ENCODE measurements around the gene COPS3.

COPS3 gene

DNA sequence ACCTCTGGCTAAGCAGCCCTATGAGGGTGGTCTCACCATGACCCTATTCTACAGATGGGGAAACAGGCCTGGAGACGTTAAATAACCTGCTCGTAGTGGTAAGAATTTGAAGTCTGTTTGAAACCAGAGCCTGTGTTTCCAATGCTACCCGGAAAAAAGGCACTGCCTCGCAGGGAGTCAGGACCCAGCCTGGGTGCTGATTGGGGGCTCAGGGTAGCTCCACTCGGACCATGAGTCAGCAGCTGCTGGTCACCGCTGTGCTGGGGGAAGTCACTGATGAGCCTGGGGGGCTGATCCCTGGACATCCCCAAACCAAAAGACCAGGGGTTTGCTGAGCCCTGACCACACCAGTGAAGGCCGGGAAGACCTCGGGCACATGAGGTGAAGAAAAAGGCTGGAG lies 65.5 kb downstream of the COPS3 start:
- Histone ChIP-seq H3K4me1 (ENCODE audit: insufficient read depth, insufficient read length) (no peaks in the 10 kb centered on the region), H3K9ac (ENCODE audit: insufficient read length, low read depth) (no peak overlapping the region), H3K9me3 (ENCODE audit: insufficient read depth, low read length) (no peaks in the 10 kb centered on the region), H3K4me3 (ENCODE audit: insufficient read length, low read depth) (no peak overlapping the region), H3K36me3 (ENCODE audit: insufficient read depth, insufficient read length, low read length) (peaks cover 73% of the 10 kb centered on the region), H3K27me3 (ENCODE audit: insufficient read depth, insufficient read length) (no peaks in the 10 kb centered on the region)
- TF ChIP-seq SUZ12 (IDR thresholded peaks at IDR 0.05; ENCODE audit: extremely low read depth, insufficient read depth, insufficient read length) (no peak), YY1 (IDR thresholded peaks at IDR 0.05; ENCODE audit: insufficient read depth, insufficient read length) (no peak), ZNF274 (IDR thresholded peaks at IDR 0.05; ENCODE audit: low read depth, low read length) (no peak)
- no peak for DNase-seq (ENCODE audit: low read depth, low spot score)

- peaks cover 67% of the 10 kb centered on the region for H3K36me3 ChIP-seq (ENCODE audit: insufficient read depth, insufficient read length, low read length)
- no peak for TF ChIP-seq ZNF274 (IDR thresholded peaks at IDR 0.05; ENCODE audit: low read depth, low read length)
- H3K27me3 ChIP-seq (ENCODE audit: insufficient read depth, insufficient read length), result no peaks in the 10 kb centered on the region
- no peak overlapping the region for H3K4me3 ChIP-seq (ENCODE audit: insufficient read length, low read depth)
- DNase-seq (ENCODE audit: low read depth, low spot score), result no peak
- no peak overlapping the region for H3K9ac ChIP-seq (ENCODE audit: insufficient read length, low read depth)
- H3K4me1 ChIP-seq (ENCODE audit: insufficient read depth, insufficient read length), result no peaks in the 10 kb centered on the region
- no peaks in the 10 kb centered on the region for H3K9me3 ChIP-seq (ENCODE audit: insufficient read depth, low read length)
Observed at GRCh38 chr17:17214646-17215436, 66.2 kb downstream of the COPS3 start.

GRCh38 chr17:17213775-17214174 lies 67.3 kb downstream of the COPS3 start:
- Histone ChIP-seq H3K9me3 (ENCODE audit: insufficient read depth, low read length) (no peaks in the 10 kb centered on the region), H3K9ac (ENCODE audit: insufficient read length, low read depth) (no peak overlapping the region), H3K4me3 (ENCODE audit: insufficient read length, low read depth) (no peak overlapping the region), H3K27me3 (ENCODE audit: insufficient read depth, insufficient read length) (no peaks in the 10 kb centered on the region), H3K36me3 (ENCODE audit: insufficient read depth, insufficient read length, low read length) (peaks cover 64% of the 10 kb centered on the region), H3K4me1 (ENCODE audit: insufficient read depth, insufficient read length) (no peaks in the 10 kb centered on the region)
- DNase-seq (ENCODE audit: low read depth, low spot score), result no peak
- TF ChIP-seq YY1 (IDR thresholded peaks at IDR 0.05; ENCODE audit: insufficient read depth, insufficient read length), result no peak
- no peak for TF ChIP-seq ZNF274 (IDR thresholded peaks at IDR 0.05; ENCODE audit: low read depth, low read length)
- no peak for TF ChIP-seq SUZ12 (IDR thresholded peaks at IDR 0.05; ENCODE audit: extremely low read depth, insufficient read depth, insufficient read length)

DNA sequence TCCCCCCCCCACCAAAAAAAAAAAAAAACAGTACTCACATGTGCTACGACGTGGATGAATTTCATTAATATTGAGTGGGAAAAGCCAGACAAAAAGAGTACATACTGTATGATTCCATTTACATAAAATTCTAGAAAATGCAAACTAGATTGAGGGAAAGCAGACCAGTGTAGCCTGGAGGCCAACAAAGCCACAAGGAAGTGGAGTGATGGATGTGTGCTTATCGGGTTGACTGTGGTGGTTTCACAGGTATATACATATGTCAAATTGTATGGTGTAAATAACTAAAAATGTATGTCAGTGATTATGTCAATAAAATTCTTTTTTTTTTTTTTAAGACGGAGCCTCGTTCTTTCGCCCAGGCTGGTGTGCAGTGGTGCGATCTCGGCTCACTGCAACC lies 73.0 kb downstream of the COPS3 start:
- Histone ChIP-seq H3K9ac (ENCODE audit: insufficient read length, low read depth) (no peak overlapping the region), H3K4me3 (ENCODE audit: insufficient read length, low read depth) (no peak overlapping the region), H3K36me3 (ENCODE audit: insufficient read depth, insufficient read length, low read length) (peaks cover 13% of the 10 kb centered on the region), H3K4me1 (ENCODE audit: insufficient read depth, insufficient read length) (no peaks in the 10 kb centered on the region), H3K27me3 (ENCODE audit: insufficient read depth, insufficient read length) (no peaks in the 10 kb centered on the region), H3K9me3 (ENCODE audit: insufficient read depth, low read length) (no peaks in the 10 kb centered on the region)
- no peak for TF ChIP-seq ZNF274 (IDR thresholded peaks at IDR 0.05; ENCODE audit: low read depth, low read length)
- no peak for TF ChIP-seq SUZ12 (IDR thresholded peaks at IDR 0.05; ENCODE audit: extremely low read depth, insufficient read depth, insufficient read length)
- no peak for TF ChIP-seq YY1 (IDR thresholded peaks at IDR 0.05; ENCODE audit: insufficient read depth, insufficient read length)
- no peak for DNase-seq (ENCODE audit: low read depth, low spot score)

DNA sequence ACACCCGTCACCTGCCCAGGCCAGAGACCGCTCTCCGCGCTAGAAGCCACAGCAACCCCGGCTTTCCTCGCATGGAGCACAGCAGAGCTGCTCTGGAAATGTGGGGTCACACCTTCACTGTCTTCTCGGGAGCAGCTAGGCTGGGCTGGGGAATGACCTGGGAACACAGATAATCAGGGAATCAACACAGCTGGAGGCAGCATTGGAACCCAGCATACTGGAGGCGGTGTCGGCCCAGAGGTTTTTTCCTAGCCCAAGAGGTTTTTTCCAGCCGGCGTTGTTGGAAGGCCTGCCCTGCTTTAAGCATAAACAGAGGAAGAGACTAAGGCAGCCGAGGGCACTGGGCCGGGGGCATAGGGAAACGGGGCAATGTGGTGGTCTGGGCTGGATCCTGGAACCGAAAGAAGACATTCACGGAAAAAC lies 74.1 kb downstream of the COPS3 start:
- Histone ChIP-seq H3K4me1 (ENCODE audit: insufficient read depth, insufficient read length) (no peaks in the 10 kb centered on the region), H3K9ac (ENCODE audit: insufficient read length, low read depth) (no peak overlapping the region)

GRCh38 chr17:17206124-17206912 lies 74.7 kb downstream of the COPS3 start, which contains the start of gene PLD6:
TSS of gene PLD6 (minus strand) at chr17:17206333. CDS start at chr17:17206286, 47 bp downstream.
- no peak for TF ChIP-seq YY1 (IDR thresholded peaks at IDR 0.05; ENCODE audit: insufficient read depth, insufficient read length)
- no peak for TF ChIP-seq ZNF274 (IDR thresholded peaks at IDR 0.05; ENCODE audit: low read depth, low read length)
- TF ChIP-seq SUZ12 (IDR thresholded peaks at IDR 0.05; ENCODE audit: extremely low read depth, insufficient read depth, insufficient read length), result no peak
- DNase-seq (ENCODE audit: low read depth, low spot score), result no peak
- peak within 1 kb of the TSS; percentile 47 for H3K4me3 ChIP-seq (ENCODE audit: insufficient read length, low read depth)
- H3K27me3 ChIP-seq (ENCODE audit: insufficient read depth, insufficient read length), result no peaks in the 10 kb centered on the region
- peaks cover 8% of the 10 kb centered on the region for H3K36me3 ChIP-seq (ENCODE audit: insufficient read depth, insufficient read length, low read length)
- H3K9me3 ChIP-seq (ENCODE audit: insufficient read depth, low read length), result no peaks in the 10 kb centered on the region
- H3K9ac ChIP-seq (ENCODE audit: insufficient read length, low read depth), result peak within 1 kb of the TSS; percentile 74
- H3K4me1 ChIP-seq (ENCODE audit: insufficient read depth, insufficient read length), result no peaks in the 10 kb centered on the region

More for the DNA sequence above, 74.1 kb downstream of the COPS3 start:
- no peak for DNase-seq (ENCODE audit: low read depth, low spot score)
- H3K9me3 ChIP-seq (ENCODE audit: insufficient read depth, low read length), result no peaks in the 10 kb centered on the region
- TF ChIP-seq YY1 (IDR thresholded peaks at IDR 0.05; ENCODE audit: insufficient read depth, insufficient read length) (no peak), ZNF274 (IDR thresholded peaks at IDR 0.05; ENCODE audit: low read depth, low read length) (no peak), SUZ12 (IDR thresholded peaks at IDR 0.05; ENCODE audit: extremely low read depth, insufficient read depth, insufficient read length) (no peak)
- H3K36me3 ChIP-seq (ENCODE audit: insufficient read depth, insufficient read length, low read length), result peaks cover 9% of the 10 kb centered on the region
- no peaks in the 10 kb centered on the region for H3K27me3 ChIP-seq (ENCODE audit: insufficient read depth, insufficient read length)
- H3K4me3 ChIP-seq (ENCODE audit: insufficient read length, low read depth), result no peak overlapping the region
